GM08714 (cell line): ENCODE data around the gene SGIP1.

ENCODE experiments used
- H3K4me3 ChIP-seq: fragments of 200-500 bp; sonication (Bioruptor generic); 2 replicates; pipeline ENCODE4 v1.5.1; 2014; ENCODE audit warnings: mild to moderate bottlenecking, low read length, inconsistent platforms
- ZNF274 ChIP-seq: IDR thresholded peaks from 2 replicates; pipeline ENCODE4 v1.6.1; 2012; ENCODE audit warnings: mild to moderate bottlenecking, low read depth, low read length

SGIP1 gene

GRCh38 chr1:66684353-66684752 is 150.4 kb downstream of the SGIP1 start:
- no peak for TF ChIP-seq ZNF274
- H3K4me3 ChIP-seq = no peak overlapping the region

GRCh38 chr1:66685265-66685664 is 151.3 kb downstream of the SGIP1 start:
- TF ChIP-seq ZNF274 = no peak
- no peak overlapping the region for H3K4me3 ChIP-seq

- TF ChIP-seq ZNF274 = no peak
- no peak overlapping the region for H3K4me3 ChIP-seq
Measured at GRCh38 chr1:66685670-66686069, 151.7 kb downstream of the SGIP1 start.

- H3K4me3 ChIP-seq = no peak overlapping the region
- TF ChIP-seq ZNF274 = no peak
Measured at GRCh38 chr1:66686406-66686805, 152.5 kb downstream of the SGIP1 start.

- TF ChIP-seq ZNF274 = no peak
- no peak overlapping the region for H3K4me3 ChIP-seq
Measured at GRCh38 chr1:66687358-66687757, 153.4 kb downstream of the SGIP1 start.

GRCh38 chr1:66690666-66691381 is 156.9 kb downstream of the SGIP1 start:
- no peak for TF ChIP-seq ZNF274
- no peak overlapping the region for H3K4me3 ChIP-seq

GRCh38 chr1:66692681-66693080 is 158.7 kb downstream of the SGIP1 start:
- TF ChIP-seq ZNF274 = no peak
- H3K4me3 ChIP-seq = no peak overlapping the region

GRCh38 chr1:66693856-66694255 is 159.9 kb downstream of the SGIP1 start:
- H3K4me3 ChIP-seq = no peak overlapping the region

GRCh38 chr1:66695116-66695515 is 161.2 kb downstream of the SGIP1 start:
- no peak overlapping the region for H3K4me3 ChIP-seq
- TF ChIP-seq ZNF274 = no peak

More at GRCh38 chr1:66693856-66694255, 159.9 kb downstream of the SGIP1 start:
- TF ChIP-seq ZNF274 = no peak

GRCh38 chr1:66696771-66697170 is 162.8 kb downstream of the SGIP1 start:
- H3K4me3 ChIP-seq = no peak overlapping the region
- TF ChIP-seq ZNF274 = no peak

GRCh38 chr1:66699213-66699612 is 165.3 kb downstream of the SGIP1 start:
- no peak overlapping the region for H3K4me3 ChIP-seq
- no peak for TF ChIP-seq ZNF274

GRCh38 chr1:66704177-66704875 is 170.4 kb downstream of the SGIP1 start:
- no peak for TF ChIP-seq ZNF274
- no peak overlapping the region for H3K4me3 ChIP-seq

- no peak overlapping the region for H3K4me3 ChIP-seq
- TF ChIP-seq ZNF274 = no peak
Measured at GRCh38 chr1:66705110-66705509, 171.2 kb downstream of the SGIP1 start.

GRCh38 chr1:66711420-66711819 is 177.5 kb downstream of the SGIP1 start:
- no peak overlapping the region for H3K4me3 ChIP-seq
- no peak for TF ChIP-seq ZNF274

- TF ChIP-seq ZNF274 = no peak
Measured at GRCh38 chr1:66712839-66713238, 178.9 kb downstream of the SGIP1 start.

More at GRCh38 chr1:66712839-66713238, 178.9 kb downstream of the SGIP1 start:
- H3K4me3 ChIP-seq = no peak overlapping the region
